ENCODE results near the gene BAZ1B.

- TF ChIP-seq CTCF (IDR thresholded peaks at IDR 0.05 in 4 of 5, conservative IDR thresholded peaks at IDR 0.05 in 1 of 5) (no peak), POLR2A (IDR thresholded peaks at IDR 0.05) (no peak)
These were observed 79.7 kb downstream of the BAZ1B start for GRCh38 chr7:73442222-73442902.
